Measurements from ENCODE around the gene ATP11B.

The ATP11B gene

DNA sequence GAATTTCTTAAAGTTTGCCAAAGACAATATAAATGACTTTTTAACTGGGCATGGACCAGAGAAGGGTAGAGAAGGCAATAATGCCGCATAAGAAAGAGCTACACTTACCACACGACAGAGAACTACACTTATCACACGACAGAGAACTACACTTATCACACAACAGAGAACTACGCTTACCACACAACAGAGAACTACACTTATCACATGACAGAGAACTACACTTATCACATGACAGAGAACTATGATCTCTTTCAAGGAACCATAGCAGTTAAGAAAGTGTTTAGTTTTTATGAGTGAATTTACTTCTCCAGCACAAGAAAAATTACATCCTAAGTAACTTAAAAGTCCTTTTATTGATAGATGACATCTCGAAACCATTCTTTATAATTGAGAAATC, 155.0 kb downstream of the ATP11B start:
- Histone ChIP-seq H3K27ac (ENCODE audit: low read depth, low read length) (no peak overlapping the region), H3K79me2 (ENCODE audit: insufficient read depth, low read length) (no peaks in the 10 kb centered on the region), H3K9me3 (ENCODE audit: insufficient read depth, low read length) (no peaks in the 10 kb centered on the region), H3F3A (ENCODE audit: insufficient read depth) (peaks cover 5% of the 10 kb centered on the region; the same call in 1 of the 2 replicates), H3K4me3 (ENCODE audit: insufficient read depth, low read length, poor library complexity, severe bottlenecking) (no peak overlapping the region), H3K27me3 (ENCODE audit: low read length) (no peaks in the 10 kb centered on the region), H3K4me2 (ENCODE audit: low read depth, low read length, poor library complexity, severe bottlenecking) (no peak overlapping the region), H4K20me1 (ENCODE audit: low read depth, low read length) (no peaks in the 10 kb centered on the region), H2AFZ (ENCODE audit: low read depth, low read length, severe bottlenecking) (no peak overlapping the region), H3K36me3 (ENCODE audit: low read length) (peaks cover 15% of the 10 kb centered on the region; the same call in 1 of the 2 replicates), H3K9me2 (replicated peaks; ENCODE audit: insufficient read depth, low read length) (no peaks in the 10 kb centered on the region), H3K9ac (ENCODE audit: low read length) (no peak overlapping the region)
- TF ChIP-seq, protein P1, sequence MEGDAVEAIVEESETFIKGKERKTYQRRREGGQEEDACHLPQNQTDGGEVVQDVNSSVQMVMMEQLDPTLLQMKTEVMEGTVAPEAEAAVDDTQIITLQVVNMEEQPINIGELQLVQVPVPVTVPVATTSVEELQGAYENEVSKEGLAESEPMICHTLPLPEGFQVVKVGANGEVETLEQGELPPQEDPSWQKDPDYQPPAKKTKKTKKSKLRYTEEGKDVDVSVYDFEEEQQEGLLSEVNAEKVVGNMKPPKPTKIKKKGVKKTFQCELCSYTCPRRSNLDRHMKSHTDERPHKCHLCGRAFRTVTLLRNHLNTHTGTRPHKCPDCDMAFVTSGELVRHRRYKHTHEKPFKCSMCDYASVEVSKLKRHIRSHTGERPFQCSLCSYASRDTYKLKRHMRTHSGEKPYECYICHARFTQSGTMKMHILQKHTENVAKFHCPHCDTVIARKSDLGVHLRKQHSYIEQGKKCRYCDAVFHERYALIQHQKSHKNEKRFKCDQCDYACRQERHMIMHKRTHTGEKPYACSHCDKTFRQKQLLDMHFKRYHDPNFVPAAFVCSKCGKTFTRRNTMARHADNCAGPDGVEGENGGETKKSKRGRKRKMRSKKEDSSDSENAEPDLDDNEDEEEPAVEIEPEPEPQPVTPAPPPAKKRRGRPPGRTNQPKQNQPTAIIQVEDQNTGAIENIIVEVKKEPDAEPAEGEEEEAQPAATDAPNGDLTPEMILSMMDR (IDR thresholded peaks at IDR 0.05; ENCODE audit: insufficient read depth, low read length, poor library complexity, severe bottlenecking), result no peak
- TF ChIP-seq EZH2phosphoT487 (conservative IDR thresholded peaks at IDR 0.05; ENCODE audit: low read length), result no peak

- no peaks in the 10 kb centered on the region for H3K79me2 ChIP-seq (ENCODE audit: insufficient read depth, low read length)
- H3K27me3 ChIP-seq (ENCODE audit: low read length), result no peaks in the 10 kb centered on the region
- H3K27ac ChIP-seq (ENCODE audit: low read depth, low read length), result no peak overlapping the region
- H4K20me1 ChIP-seq (ENCODE audit: low read depth, low read length), result no peaks in the 10 kb centered on the region
- H3K4me2 ChIP-seq (ENCODE audit: low read depth, low read length, poor library complexity, severe bottlenecking), result no peak overlapping the region
- TF ChIP-seq EZH2phosphoT487 (conservative IDR thresholded peaks at IDR 0.05; ENCODE audit: low read length), result no peak
- H3K9ac ChIP-seq (ENCODE audit: low read length), result no peak overlapping the region
- no peak overlapping the region for H2AFZ ChIP-seq (ENCODE audit: low read depth, low read length, severe bottlenecking)
- H3K9me2 ChIP-seq (replicated peaks; ENCODE audit: insufficient read depth, low read length), result no peaks in the 10 kb centered on the region
- H3K36me3 ChIP-seq (ENCODE audit: low read length), result peaks cover 11% of the 10 kb centered on the region; the same call in 1 of the 2 replicates
- H3K9me3 ChIP-seq (ENCODE audit: insufficient read depth, low read length), result no peaks in the 10 kb centered on the region
- peaks cover 5% of the 10 kb centered on the region; the same call in 1 of the 2 replicates for H3F3A ChIP-seq (ENCODE audit: insufficient read depth)
- no peak overlapping the region for H3K4me3 ChIP-seq (ENCODE audit: insufficient read depth, low read length, poor library complexity, severe bottlenecking)
These were observed 156.4 kb downstream of the ATP11B start for GRCh38 chr3:182949688-182950087.

DNA sequence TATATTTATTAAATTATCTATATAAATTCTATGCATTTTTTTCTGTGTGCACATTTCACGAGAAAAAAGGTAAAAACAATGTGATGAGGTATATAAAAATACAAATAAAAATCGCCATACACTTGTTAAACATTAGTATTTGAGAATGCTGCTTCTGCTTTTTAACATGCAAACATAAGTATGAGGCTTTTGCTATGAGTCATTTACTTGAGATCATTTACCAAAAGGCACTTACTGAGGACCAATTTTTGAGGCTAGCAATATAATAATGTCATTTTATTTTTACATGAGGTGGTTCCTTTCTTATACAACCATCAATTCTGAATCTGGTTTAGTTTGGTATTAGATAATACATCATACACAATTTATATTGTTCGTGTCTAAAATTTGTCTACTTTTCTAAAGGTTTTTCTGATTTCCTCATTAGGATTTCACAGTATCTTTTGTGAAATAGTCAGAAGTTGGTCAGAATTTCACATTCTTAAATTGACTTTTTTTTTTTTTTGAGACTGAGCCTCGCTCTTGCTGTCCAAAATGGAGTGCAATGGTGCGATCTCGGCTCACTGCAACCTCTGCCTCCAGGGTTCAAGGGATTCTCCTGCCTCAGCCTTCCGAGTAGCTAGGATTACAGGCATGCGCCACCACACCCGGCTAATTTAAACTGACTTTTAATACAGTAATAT, 161.4 kb downstream of the ATP11B start:
- H3K9me2 ChIP-seq (replicated peaks; ENCODE audit: insufficient read depth, low read length), result no peaks in the 10 kb centered on the region
- no peak overlapping the region for H3K4me2 ChIP-seq (ENCODE audit: low read depth, low read length, poor library complexity, severe bottlenecking)
- no peaks in the 10 kb centered on the region for H3K27me3 ChIP-seq (ENCODE audit: low read length)
- no peaks in the 10 kb centered on the region for H3K9me3 ChIP-seq (ENCODE audit: insufficient read depth, low read length)
- no peak overlapping the region for H3K27ac ChIP-seq (ENCODE audit: low read depth, low read length)
- TF ChIP-seq, protein P1 (IDR thresholded peaks at IDR 0.05; ENCODE audit: insufficient read depth, low read length, poor library complexity, severe bottlenecking), result no peak
- no peak for TF ChIP-seq EZH2phosphoT487 (conservative IDR thresholded peaks at IDR 0.05; ENCODE audit: low read length)
- no peak overlapping the region for H3K4me3 ChIP-seq (ENCODE audit: insufficient read depth, low read length, poor library complexity, severe bottlenecking)
- no peak overlapping the region for H3K9ac ChIP-seq (ENCODE audit: low read length)
- peaks cover 3% of the 10 kb centered on the region; the same call in 1 of the 2 replicates for H3F3A ChIP-seq (ENCODE audit: insufficient read depth)
- no peak overlapping the region for H2AFZ ChIP-seq (ENCODE audit: low read depth, low read length, severe bottlenecking)
- H3K79me2 ChIP-seq (ENCODE audit: insufficient read depth, low read length), result no peaks in the 10 kb centered on the region
- H3K36me3 ChIP-seq (ENCODE audit: low read length), result peaks cover 18% of the 10 kb centered on the region; the same call in 1 of the 2 replicates
- no peaks in the 10 kb centered on the region; the same call in 1 of the 2 replicates for H4K20me1 ChIP-seq (ENCODE audit: low read depth, low read length)

DNA sequence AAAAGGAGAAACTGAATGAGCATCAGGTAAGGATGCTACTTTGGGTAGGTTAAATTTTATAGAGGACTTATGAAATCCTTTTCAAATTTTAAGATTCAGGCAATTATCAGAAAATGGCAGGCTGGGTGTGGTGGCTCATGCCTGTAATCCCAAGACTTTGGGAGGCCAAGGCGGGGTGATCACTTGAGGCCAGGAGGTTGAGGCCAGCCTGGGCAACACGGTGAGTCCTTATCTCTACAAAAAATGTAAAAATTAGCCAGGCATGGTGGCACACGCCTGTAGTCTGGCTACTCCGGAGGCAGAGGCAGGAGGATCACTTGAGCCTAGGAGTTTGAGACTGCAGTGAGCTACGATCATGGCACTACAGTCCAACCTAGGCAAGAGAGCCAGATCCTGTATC, 163.9 kb downstream of the ATP11B start:
- Histone ChIP-seq H3K36me3 (ENCODE audit: low read length) (peaks cover 32% of the 10 kb centered on the region), H3K9ac (ENCODE audit: low read length) (no peak overlapping the region), H3K27ac (ENCODE audit: low read depth, low read length) (no peak overlapping the region), H3K27me3 (ENCODE audit: low read length) (no peaks in the 10 kb centered on the region), H4K20me1 (ENCODE audit: low read depth, low read length) (no peaks in the 10 kb centered on the region; the same call in 1 of the 2 replicates), H3K4me3 (ENCODE audit: insufficient read depth, low read length, poor library complexity, severe bottlenecking) (no peak overlapping the region), H2AFZ (ENCODE audit: low read depth, low read length, severe bottlenecking) (no peak overlapping the region), H3K9me3 (ENCODE audit: insufficient read depth, low read length) (no peaks in the 10 kb centered on the region), H3K79me2 (ENCODE audit: insufficient read depth, low read length) (no peaks in the 10 kb centered on the region; the same call in 1 of the 2 replicates), H3K4me2 (ENCODE audit: low read depth, low read length, poor library complexity, severe bottlenecking) (no peak overlapping the region), H3K9me2 (replicated peaks; ENCODE audit: insufficient read depth, low read length) (no peaks in the 10 kb centered on the region), H3F3A (ENCODE audit: insufficient read depth) (peaks cover 3% of the 10 kb centered on the region; the same call in 1 of the 2 replicates)
- no peak for TF ChIP-seq EZH2phosphoT487 (conservative IDR thresholded peaks at IDR 0.05; ENCODE audit: low read length)
- TF ChIP-seq, protein P1 (IDR thresholded peaks at IDR 0.05; ENCODE audit: insufficient read depth, low read length, poor library complexity, severe bottlenecking), result no peak
